Endothelial cell of umbilical vein (primary cell): ENCODE measurements around the gene PIEZO2. TPM values are rescaled to one million over a fixed set of nuclear protein-coding genes. Genes with fewer than 3 reads are reported as not detected.

Experiments
- BruUV-seq: library from RNA; stranded (reverse); fragments of 400-500 nt; replicated peaks from 2 replicates; lab custom pipeline; 2021; lab: Mats Ljungman, UMichigan
- CTCF ChIA-PET: fragments of 300-600, 350-600 bp; sonication (Branson Sonifier 250); formaldehyde crosslinking; loops from one replicate; lab custom pipeline; 2021; ENCODE audit warnings: antibody characterized with exemption, inconsistent platforms; lab: Charles Lee
- POLR2A ChIA-PET: fragments of 300-600, 350-600 bp; sonication (Branson Sonifier 250); formaldehyde crosslinking; loops from one replicate; lab custom pipeline; 2021; ENCODE audit warnings: antibody characterized with exemption, inconsistent platforms; lab: Charles Lee
- DNase-seq: peaks from one replicate; pipeline ENCODE4 v3.0.0-alpha.2; 2011; ENCODE audit warnings: low read depth, low spot score
- FAIRE-seq: peaks from 2 replicates; lab custom pipeline; 2011; peaks lifted over from hg19 to GRCh38; lab: Jason Lieb, UNC
- H2AFZ ChIP-seq: 2 replicates; pipeline ENCODE4 v1.6.0; 2012; ENCODE audit warnings: low read depth, low read length, control low read depth, inconsistent platforms
- H3K27ac ChIP-seq: 2 replicates; pipeline ENCODE4 v1.5.1; 2011; ENCODE audit warnings: low read depth, mild to moderate bottlenecking, control low read depth, low read length, moderate library complexity; ENCODE audit not compliant: insufficient read depth
- H3K27me3 ChIP-seq, 2 experiments: 2 replicates each; pipeline versions ENCODE4 v1.6.0 to v1.6.1; 2011; ENCODE audit warnings: low read length in 2 of 2, mixed read lengths in 1 of 2; ENCODE audit not compliant: control insufficient read depth in 2 of 2, insufficient read depth in 2 of 2
- H3K36me3 ChIP-seq, 2 experiments: 2 replicates in 1 of 2; 3 replicates in 1 of 2; pipeline ENCODE4 v1.5.1; 2011; ENCODE audit warnings: low read length in 2 of 2, mild to moderate bottlenecking in 1 of 2, moderate library complexity in 1 of 2; ENCODE audit not compliant: control insufficient read depth in 2 of 2, insufficient read depth in 2 of 2; ENCODE audit errors: extremely low read depth in 1 of 2
- H3K4me1 ChIP-seq: 3 replicates; pipeline ENCODE4 v1.5.1; 2011; ENCODE audit warnings: mild to moderate bottlenecking, low read length; ENCODE audit not compliant: control insufficient read depth, insufficient read depth; ENCODE audit errors: extremely low read depth
- H3K4me2 ChIP-seq: 2 replicates; pipeline ENCODE4 v1.6.1; 2011; ENCODE audit warnings: low read length, control low read depth, mixed read lengths; ENCODE audit not compliant: insufficient read depth
- H3K4me3 ChIP-seq, 3 experiments: fragments of 200-600 bp in 1 of 3; sonication (generic), shearing (Covaris generic) in 1 of 3; replicated peaks in 1 of 3; 2 replicates each; pipeline ENCODE4 v1.5.1; 2011 to 2016; ENCODE audit warnings: control low read depth in 3 of 3, low read length in 3 of 3, mild to moderate bottlenecking in 2 of 3, inconsistent platforms in 1 of 3, low read depth in 1 of 3, moderate library complexity in 1 of 3; ENCODE audit not compliant: insufficient read depth in 1 of 3
- H3K79me2 ChIP-seq: 2 replicates; pipeline ENCODE4 v1.6.0; 2012; ENCODE audit warnings: low read length, inconsistent platforms; ENCODE audit not compliant: control insufficient read depth, insufficient read depth
- H3K9ac ChIP-seq: replicated peaks from 2 replicates; pipeline ENCODE3; 2011; ENCODE audit warnings: low read length, control low read depth; ENCODE audit not compliant: insufficient read depth; ENCODE audit errors: extremely low read depth
- H3K9me1 ChIP-seq: replicated peaks from 3 replicates; pipeline ENCODE4 v1.6.0; 2011; ENCODE audit warnings: mild to moderate bottlenecking, low read length; ENCODE audit not compliant: control insufficient read depth, insufficient read depth; ENCODE audit errors: extremely low read depth
- H3K9me3 ChIP-seq: replicated peaks from 2 replicates; pipeline ENCODE4 v1.5.1; 2012; ENCODE audit warnings: low read length, inconsistent platforms; ENCODE audit not compliant: control insufficient read depth, insufficient read depth
- H4K20me1 ChIP-seq: replicated peaks from 2 replicates; pipeline ENCODE3; 2011; ENCODE audit warnings: mild to moderate bottlenecking, low read length; ENCODE audit not compliant: control insufficient read depth, insufficient read depth; ENCODE audit errors: extremely low read depth
- CTCF ChIP-seq, 2 donors: IDR thresholded peaks; 1 replicate in 1 of 2; 2 replicates in 1 of 2; pipeline ENCODE4 v1.5.1; 2011; ENCODE audit warnings: low read length in 2 of 2, mild to moderate bottlenecking in 2 of 2, moderate library complexity in 2 of 2, control low read depth in 1 of 2, inconsistent platforms in 1 of 2, low read depth in 1 of 2; ENCODE audit not compliant: insufficient read depth in 1 of 2; ENCODE audit errors: extremely low read depth in 1 of 2
- JUN ChIP-seq: IDR thresholded peaks from 2 replicates; pipeline ENCODE4 v1.6.1; 2011; ENCODE audit warnings: borderline replicate concordance, low read depth; ENCODE audit not compliant: insufficient read length, insufficient read depth
- dilution Hi-C: fragments of 300-500 bp; cut with MboI; formaldehyde crosslinking; loops from one replicate; pipeline ENCODE4 v1.15.0; 2019; ENCODE audit warnings: low sequenced_read_pairs; ENCODE audit not compliant: extremely low pct_ligation_motif_present
- intact Hi-C: fragments of 100-400 bp; cut with micrococcal nuclease; formaldehyde crosslinking; loops from one replicate; pipeline ENCODE4 v1.10.0; 2022
- polyA plus RNA-seq, 4 experiments: library from polyadenylated mRNA; depleted of rRNA in 3 of 4; stranded (reverse) in 3 of 4; unstranded in 1 of 4; fragments of >200 nt; gene quantifications; 2 replicates each; pipeline versions ENCODE4 v1.2.1 to v1.2.3, GENCODE V29; 2011 to 2012; ENCODE audit warnings: missing spikeins in 1 of 4
- total RNA-seq: library from RNA; stranded (reverse); gene quantifications from 2 replicates; pipeline ENCODE4 v1.2.3, GENCODE V29; 2021

Gene PIEZO2
- total and polyA plus RNA-seq, 2 donors (not counting 3 experiments of a cell fraction or from before 2014, with no cell fraction given) = 1.7 to 11.2 TPM

- no peaks in the 10 kb centered on the region for H3K79me2 ChIP-seq
- H3K4me3 ChIP-seq = no peak overlapping the region
- dilution Hi-C loops = no loop called here
Observed at GRCh38 chr18:10851824-10852319, 297.5 kb downstream of the PIEZO2 start.

More at GRCh38 chr18:10851824-10852319, 297.5 kb downstream of the PIEZO2 start:
- FAIRE-seq (peak; percentile 90), DNase-seq (peak; percentile 70)
- no peaks in the 10 kb centered on the region for H3K27me3 ChIP-seq
- no peak overlapping the region for H3K27ac ChIP-seq
- no peak overlapping the region for H3K9ac ChIP-seq
- H3K9me3 ChIP-seq = no peaks in the 10 kb centered on the region
- POLR2A ChIA-PET = no interaction called here
- no peaks in the 10 kb centered on the region for H4K20me1 ChIP-seq
- no peak overlapping the region for H2AFZ ChIP-seq
- H3K4me1 ChIP-seq = peaks cover 18% of the 10 kb centered on the region
- no peaks in the 10 kb centered on the region for H3K9me1 ChIP-seq
- CTCF ChIA-PET = interaction anchor here (0.6 to 7.9 kb wide), 49 partner anchors 11 to 705 kb away, joined by 3 to 320 read pairs (median 4); no protein-coding TSS in a partner anchor
- no TSS peak for BruUV-seq
- peak overlapping the region; percentile 4 for H3K4me2 ChIP-seq
- TF ChIP-seq JUN (no peak), CTCF (IDR thresholded peaks at IDR 0.05; ENCODE audit: extremely low read depth in 1 of 2, insufficient read depth in 1 of 2, low read depth in 1 of 2, low read length in 2 of 2) (peak in 1 of 2 donors; percentile 52)
- intact Hi-C loops = loop anchor here (1.0 to 5.0 kb wide), 5 partner anchors 65 to 302 kb away; no protein-coding TSS in a partner anchor
- no peaks in the 10 kb centered on the region for H3K36me3 ChIP-seq
